Measurements from ENCODE around the gene KMT2D.

Gene KMT2D, protein sequence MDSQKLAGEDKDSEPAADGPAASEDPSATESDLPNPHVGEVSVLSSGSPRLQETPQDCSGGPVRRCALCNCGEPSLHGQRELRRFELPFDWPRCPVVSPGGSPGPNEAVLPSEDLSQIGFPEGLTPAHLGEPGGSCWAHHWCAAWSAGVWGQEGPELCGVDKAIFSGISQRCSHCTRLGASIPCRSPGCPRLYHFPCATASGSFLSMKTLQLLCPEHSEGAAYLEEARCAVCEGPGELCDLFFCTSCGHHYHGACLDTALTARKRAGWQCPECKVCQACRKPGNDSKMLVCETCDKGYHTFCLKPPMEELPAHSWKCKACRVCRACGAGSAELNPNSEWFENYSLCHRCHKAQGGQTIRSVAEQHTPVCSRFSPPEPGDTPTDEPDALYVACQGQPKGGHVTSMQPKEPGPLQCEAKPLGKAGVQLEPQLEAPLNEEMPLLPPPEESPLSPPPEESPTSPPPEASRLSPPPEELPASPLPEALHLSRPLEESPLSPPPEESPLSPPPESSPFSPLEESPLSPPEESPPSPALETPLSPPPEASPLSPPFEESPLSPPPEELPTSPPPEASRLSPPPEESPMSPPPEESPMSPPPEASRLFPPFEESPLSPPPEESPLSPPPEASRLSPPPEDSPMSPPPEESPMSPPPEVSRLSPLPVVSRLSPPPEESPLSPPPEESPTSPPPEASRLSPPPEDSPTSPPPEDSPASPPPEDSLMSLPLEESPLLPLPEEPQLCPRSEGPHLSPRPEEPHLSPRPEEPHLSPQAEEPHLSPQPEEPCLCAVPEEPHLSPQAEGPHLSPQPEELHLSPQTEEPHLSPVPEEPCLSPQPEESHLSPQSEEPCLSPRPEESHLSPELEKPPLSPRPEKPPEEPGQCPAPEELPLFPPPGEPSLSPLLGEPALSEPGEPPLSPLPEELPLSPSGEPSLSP (N-terminal part only)

DNA sequence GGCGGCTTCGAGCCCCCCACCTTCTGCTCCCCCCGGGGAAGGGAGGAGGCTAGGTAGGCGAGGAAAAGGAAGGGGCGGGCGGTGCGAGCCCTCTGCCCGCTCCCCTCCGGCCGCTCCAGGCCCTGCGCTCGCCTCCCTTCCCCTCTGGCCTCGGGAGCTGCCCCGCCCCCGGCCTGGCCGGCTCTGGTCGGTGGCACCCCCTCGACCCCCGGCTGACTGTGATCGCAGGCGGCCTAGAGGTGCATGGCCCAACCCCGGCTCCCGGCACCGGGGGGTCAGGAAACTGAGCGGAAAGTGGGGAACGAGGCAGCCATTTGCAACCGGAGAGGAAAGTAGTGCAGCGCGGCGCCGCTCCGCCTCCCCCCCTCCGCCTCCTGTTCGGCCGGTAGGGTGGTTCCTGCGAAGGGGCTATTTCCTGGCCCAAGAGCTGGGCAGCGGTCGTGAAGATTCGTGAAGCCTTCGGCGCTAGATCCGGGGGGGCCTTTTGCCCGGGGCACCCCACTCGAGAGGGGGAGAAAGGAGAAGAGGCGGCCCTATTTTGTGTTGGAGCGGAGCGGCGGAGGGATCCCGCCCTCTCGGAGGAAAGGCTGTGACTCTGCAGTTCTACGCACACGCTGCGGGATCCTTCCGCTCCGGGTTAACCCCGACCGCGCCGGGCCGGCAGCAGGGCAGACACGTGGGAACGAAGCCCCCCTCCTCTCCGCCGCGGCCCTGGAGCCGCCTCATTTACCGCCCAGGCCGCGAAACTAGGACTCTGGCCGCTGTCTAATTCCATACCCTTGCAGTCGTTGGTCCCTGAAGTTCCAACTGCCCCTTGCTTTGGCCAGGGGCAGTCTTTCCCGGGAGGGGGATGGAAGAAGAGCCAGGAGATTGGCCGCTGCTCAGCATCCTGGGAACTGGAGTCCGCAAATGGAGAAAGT is at the start of gene KMT2D:
Gene KMT2D, minus strand, starts transcription at position 558 of the 920 bp plus-strand sequence. CDS start 5,470 bp downstream, outside the sequence.
- Histone ChIP-seq H3K9me2 (ENCODE audit: low read depth, low read length) (no peaks in the 10 kb centered on the region), H3K9me3 (ENCODE audit: low read length) (no peaks in the 10 kb centered on the region), H4K20me1 (ENCODE audit: insufficient read depth, low read length) (0 out of 2 replicates have a peak, but pooled peaks cover 2% of the 10 kb centered on the region), H3K9ac (ENCODE audit: low read length) (peak within 1 kb of the TSS; percentile 89), H3K36me3 (ENCODE audit: insufficient read depth, low read length) (peaks cover 3% of the 10 kb centered on the region; the same call in 1 of the 2 replicates), H3K79me2 (ENCODE audit: insufficient read depth, low read length) (peaks cover 48% of the 10 kb centered on the region), H3K27ac (ENCODE audit: low read depth, low read length, poor library complexity, severe bottlenecking) (peak within 1 kb of the TSS; percentile 70), H2AFZ (ENCODE audit: low read length) (peak within 1 kb of the TSS; percentile 23; the same call in 1 of the 2 replicates), H3F3A (ENCODE audit: insufficient read depth, low read length) (no peaks in the 10 kb centered on the region), H3K4me3 (ENCODE audit: low read depth, low read length, poor library complexity, severe bottlenecking) (peak within 1 kb of the TSS; percentile 76), H3K4me1 (ENCODE audit: insufficient read depth, low read length, severe bottlenecking) (peaks cover 53% of the 10 kb centered on the region), H3K27me3 (ENCODE audit: insufficient read depth, low read length) (no peaks in the 10 kb centered on the region), H3K4me2 (ENCODE audit: low read length) (peak within 1 kb of the TSS; percentile 99)
- TF ChIP-seq, protein P1, sequence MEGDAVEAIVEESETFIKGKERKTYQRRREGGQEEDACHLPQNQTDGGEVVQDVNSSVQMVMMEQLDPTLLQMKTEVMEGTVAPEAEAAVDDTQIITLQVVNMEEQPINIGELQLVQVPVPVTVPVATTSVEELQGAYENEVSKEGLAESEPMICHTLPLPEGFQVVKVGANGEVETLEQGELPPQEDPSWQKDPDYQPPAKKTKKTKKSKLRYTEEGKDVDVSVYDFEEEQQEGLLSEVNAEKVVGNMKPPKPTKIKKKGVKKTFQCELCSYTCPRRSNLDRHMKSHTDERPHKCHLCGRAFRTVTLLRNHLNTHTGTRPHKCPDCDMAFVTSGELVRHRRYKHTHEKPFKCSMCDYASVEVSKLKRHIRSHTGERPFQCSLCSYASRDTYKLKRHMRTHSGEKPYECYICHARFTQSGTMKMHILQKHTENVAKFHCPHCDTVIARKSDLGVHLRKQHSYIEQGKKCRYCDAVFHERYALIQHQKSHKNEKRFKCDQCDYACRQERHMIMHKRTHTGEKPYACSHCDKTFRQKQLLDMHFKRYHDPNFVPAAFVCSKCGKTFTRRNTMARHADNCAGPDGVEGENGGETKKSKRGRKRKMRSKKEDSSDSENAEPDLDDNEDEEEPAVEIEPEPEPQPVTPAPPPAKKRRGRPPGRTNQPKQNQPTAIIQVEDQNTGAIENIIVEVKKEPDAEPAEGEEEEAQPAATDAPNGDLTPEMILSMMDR (IDR thresholded peaks at IDR 0.05; ENCODE audit: low read length), result no peak; the same call in 1 of the 2 replicates
- no peak for TF ChIP-seq EZH2 (IDR thresholded peaks at IDR 0.05; ENCODE audit: borderline replicate concordance, low read length)

DNA sequence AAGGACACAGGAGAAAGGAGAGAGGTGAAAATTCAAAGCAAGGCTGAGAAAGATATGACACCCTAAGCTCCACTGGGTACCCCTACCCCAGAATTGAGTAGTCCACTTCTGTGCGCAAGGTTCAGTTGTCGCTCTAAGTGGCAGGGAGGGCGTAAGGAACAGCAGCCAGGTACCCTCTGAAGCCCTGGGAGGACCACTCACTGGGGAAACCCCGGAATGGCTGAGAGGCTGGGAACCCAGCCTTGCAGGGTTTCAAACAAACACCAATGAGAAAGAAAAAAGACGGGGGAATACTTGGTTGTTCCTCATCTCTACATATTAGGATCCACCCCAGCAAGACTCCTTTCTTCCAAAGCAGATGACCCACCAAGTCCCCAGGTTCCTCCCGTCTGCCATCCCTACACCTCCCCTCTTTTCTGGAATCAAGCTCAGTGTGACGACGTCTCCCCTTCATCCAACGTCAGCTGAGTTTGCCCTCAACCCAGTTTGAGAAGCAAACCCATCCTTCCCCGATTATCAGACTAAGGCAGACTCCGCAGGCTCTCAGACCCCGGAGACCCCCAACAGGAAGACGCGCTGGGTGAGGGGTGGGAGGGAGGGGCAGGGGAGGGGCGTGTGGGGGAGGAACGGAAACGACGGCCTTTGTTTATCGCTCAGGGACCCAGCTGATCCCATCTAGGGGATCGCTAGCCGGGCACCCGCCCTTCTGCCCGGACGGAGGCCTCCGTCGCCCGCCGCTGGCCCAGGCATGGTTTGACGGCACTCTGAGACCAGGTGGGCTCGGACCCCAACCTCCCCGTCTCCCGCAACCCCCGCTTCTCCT is 49.3 kb upstream of the KMT2D start:
- Histone ChIP-seq H3K79me2 (ENCODE audit: insufficient read depth, low read length) (no peaks in the 10 kb centered on the region), H3K4me1 (ENCODE audit: insufficient read depth, low read length, severe bottlenecking) (peaks cover 19% of the 10 kb centered on the region), H3K9ac (ENCODE audit: low read length) (peak overlapping the region; percentile 88), H2AFZ (ENCODE audit: low read length) (no peak overlapping the region), H3K36me3 (ENCODE audit: insufficient read depth, low read length) (no peaks in the 10 kb centered on the region), H3K27me3 (ENCODE audit: insufficient read depth, low read length) (no peaks in the 10 kb centered on the region), H3K4me3 (ENCODE audit: low read depth, low read length, poor library complexity, severe bottlenecking) (peak overlapping the region; percentile 92), H4K20me1 (ENCODE audit: insufficient read depth, low read length) (no peaks in the 10 kb centered on the region), H3K9me2 (ENCODE audit: low read depth, low read length) (no peaks in the 10 kb centered on the region), H3K4me2 (ENCODE audit: low read length) (peak overlapping the region; percentile 80), H3K9me3 (ENCODE audit: low read length) (no peaks in the 10 kb centered on the region), H3F3A (ENCODE audit: insufficient read depth, low read length) (no peaks in the 10 kb centered on the region), H3K27ac (ENCODE audit: low read depth, low read length, poor library complexity, severe bottlenecking) (peak overlapping the region; percentile 58)
- TF ChIP-seq EZH2 (IDR thresholded peaks at IDR 0.05; ENCODE audit: borderline replicate concordance, low read length), result no peak
- TF ChIP-seq, protein P1 (IDR thresholded peaks at IDR 0.05; ENCODE audit: low read length), result no peak
